LNCaP clone FGC (cell line): ENCODE results near the gene APOL5.

Source experiments
- DNase-seq: peaks from one replicate; pipeline ENCODE4 v3.0.0-alpha.2; 2011; ENCODE audit warnings: low read depth
- H3K4me3 ChIP-seq: 2 replicates; pipeline ENCODE4 v1.5.1; 2011; ENCODE audit warnings: mild to moderate bottlenecking, low read depth, low read length, control low read depth
- TF ChIP-seq, protein P1 (sequence below): IDR thresholded peaks from 2 replicates; pipeline ENCODE4 v1.5.1; 2012; ENCODE audit warnings: mild to moderate bottlenecking; ENCODE audit not compliant: control insufficient read depth, insufficient read depth; ENCODE audit errors: extremely low read depth

The APOL5 gene

DNA sequence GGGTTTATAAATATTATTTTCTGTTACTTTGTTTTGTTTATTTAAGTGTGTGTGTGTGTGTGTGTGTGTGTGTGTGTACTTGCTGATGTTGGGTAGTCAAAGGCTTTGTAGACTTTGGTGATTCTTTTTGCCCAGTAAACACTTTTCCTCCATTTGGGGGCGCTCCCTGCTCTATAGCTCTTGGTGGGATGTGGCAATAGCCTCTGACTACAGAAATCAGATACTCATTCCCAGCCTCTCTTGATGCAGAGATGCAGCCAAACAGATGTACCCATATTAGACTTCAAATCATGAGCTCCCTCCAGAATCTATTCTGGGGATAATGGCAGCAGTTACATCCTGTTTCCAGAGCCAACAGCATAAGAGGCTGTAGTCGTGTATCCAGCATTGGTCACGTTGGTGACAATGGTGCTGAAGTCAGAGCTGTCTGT lies 33.4 kb upstream of the APOL5 start:
- no peak for DNase-seq
- TF ChIP-seq, protein P1, sequence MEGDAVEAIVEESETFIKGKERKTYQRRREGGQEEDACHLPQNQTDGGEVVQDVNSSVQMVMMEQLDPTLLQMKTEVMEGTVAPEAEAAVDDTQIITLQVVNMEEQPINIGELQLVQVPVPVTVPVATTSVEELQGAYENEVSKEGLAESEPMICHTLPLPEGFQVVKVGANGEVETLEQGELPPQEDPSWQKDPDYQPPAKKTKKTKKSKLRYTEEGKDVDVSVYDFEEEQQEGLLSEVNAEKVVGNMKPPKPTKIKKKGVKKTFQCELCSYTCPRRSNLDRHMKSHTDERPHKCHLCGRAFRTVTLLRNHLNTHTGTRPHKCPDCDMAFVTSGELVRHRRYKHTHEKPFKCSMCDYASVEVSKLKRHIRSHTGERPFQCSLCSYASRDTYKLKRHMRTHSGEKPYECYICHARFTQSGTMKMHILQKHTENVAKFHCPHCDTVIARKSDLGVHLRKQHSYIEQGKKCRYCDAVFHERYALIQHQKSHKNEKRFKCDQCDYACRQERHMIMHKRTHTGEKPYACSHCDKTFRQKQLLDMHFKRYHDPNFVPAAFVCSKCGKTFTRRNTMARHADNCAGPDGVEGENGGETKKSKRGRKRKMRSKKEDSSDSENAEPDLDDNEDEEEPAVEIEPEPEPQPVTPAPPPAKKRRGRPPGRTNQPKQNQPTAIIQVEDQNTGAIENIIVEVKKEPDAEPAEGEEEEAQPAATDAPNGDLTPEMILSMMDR: no peak
- no peak overlapping the region for H3K4me3 ChIP-seq

DNA sequence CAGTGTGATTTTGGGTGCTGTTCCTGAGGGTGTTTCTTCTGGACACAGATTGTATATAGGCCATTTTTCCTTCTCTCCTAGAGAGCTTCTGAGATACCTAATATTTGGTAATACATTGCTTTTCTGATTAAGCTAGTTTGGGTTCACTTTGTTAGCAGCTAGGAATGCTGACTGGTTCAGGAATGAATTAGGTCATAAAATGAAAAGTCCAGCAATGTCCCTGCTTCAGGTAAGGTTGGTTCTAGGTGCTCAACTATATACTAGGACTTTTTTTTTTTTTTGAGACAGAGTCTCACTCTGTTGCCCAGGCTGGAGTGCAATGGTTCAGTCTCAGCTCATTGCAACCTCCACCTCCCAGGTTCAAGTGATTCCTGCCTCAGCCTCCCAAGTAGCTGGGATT lies 32.9 kb upstream of the APOL5 start:
- no peak for DNase-seq
- H3K4me3 ChIP-seq: no peak overlapping the region
- TF ChIP-seq, protein P1: no peak

DNA sequence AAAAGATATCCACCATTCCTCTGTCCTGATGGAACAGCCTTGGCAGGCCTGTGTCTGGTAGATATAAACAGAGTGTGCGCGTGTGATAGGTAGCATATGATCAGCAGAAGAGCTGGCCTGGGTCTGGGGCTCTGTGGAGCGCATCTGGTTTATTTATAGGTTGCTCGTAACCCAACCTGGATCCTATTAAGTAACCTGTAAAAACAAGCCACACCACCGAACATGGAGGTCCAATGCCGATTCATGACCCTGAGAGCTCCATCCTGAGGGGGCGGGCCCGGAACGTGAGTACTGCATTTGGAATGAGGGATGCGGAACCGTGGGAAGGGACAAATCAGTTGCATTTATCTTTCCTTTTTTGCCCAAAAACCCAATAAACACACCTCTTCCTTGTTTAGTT lies 31.9 kb upstream of the APOL5 start:
- TF ChIP-seq, protein P1: no peak
- H3K4me3 ChIP-seq: no peak overlapping the region
- DNase-seq: no peak

DNA sequence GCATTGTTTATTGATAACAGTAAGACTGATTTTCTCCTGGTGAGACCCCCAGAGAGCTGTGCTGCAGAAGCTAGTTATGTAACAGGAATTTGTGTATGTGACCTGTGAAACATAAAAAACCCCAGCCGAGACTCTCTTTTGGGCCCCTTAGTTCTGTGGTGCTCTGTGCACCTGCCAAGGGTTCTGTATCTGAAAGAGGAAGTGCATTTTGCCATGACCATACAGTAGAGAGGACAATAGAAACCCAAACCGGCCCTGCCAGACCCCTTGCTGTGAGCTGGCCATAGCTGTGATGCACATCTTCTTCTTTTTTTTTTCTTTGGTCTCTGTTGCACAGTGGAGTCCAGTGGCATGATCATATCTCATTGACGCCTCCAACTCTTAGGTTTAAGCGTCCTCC lies 31.4 kb upstream of the APOL5 start:
- TF ChIP-seq, protein P1: no peak
- no peak overlapping the region for H3K4me3 ChIP-seq
- DNase-seq: no peak

DNA sequence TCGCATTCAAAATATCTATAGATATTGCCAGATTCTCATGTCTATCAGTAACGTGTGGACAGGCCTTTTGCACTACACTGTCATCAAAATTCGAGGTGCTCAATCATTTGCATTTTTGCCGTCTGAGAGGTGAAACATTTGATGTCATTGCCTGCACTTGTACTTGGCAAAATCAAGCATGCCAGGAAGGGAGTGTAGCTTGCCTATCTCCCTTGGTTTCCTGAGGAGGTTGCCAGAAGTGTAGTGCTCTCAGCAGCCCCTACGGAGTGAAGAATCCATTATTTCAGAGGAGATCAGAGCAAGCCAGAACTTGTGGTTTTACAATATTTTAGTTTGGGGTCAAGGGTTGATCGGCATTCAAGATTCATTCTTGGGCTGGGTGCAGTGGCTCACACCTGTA lies 30.2 kb upstream of the APOL5 start:
- TF ChIP-seq, protein P1: no peak
- no peak for DNase-seq
- H3K4me3 ChIP-seq: no peak overlapping the region

DNA sequence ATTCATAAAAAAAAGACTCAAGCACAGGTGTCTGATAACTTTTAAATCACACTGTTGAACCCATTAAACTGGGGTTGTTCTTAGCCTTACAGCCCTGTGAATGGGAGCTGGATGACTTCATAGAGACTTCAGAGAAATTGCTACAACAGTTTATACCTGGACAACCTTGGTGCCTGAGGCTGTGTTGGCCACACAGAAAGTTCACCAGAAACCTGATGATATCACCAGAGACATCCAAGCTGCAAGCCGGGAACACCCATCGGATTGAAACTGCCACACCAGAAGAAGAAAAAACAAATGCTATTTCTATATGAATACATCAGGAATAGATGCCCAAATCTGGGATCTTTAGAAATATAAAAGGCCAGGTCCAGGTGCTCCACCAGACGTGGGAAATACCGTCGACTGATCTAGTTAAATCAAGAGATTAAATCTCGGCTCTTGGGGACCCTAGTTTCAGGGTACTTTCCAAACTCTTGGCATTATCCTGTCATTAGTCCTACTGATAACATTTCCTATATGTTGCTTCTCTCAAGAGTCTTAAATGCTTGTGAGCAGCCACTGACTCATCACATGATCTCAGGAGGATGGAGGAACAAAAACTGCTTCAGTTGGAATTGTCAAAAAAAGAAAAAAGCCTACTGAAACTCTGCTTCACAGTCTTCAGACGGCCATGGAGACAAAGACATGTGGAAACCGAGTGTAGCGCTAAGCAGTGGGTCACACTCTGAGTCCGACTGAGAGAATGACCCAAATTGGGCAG lies 28.6 kb upstream of the APOL5 start:
- H3K4me3 ChIP-seq: no peak overlapping the region
- TF ChIP-seq, protein P1: no peak
- no peak for DNase-seq

DNA sequence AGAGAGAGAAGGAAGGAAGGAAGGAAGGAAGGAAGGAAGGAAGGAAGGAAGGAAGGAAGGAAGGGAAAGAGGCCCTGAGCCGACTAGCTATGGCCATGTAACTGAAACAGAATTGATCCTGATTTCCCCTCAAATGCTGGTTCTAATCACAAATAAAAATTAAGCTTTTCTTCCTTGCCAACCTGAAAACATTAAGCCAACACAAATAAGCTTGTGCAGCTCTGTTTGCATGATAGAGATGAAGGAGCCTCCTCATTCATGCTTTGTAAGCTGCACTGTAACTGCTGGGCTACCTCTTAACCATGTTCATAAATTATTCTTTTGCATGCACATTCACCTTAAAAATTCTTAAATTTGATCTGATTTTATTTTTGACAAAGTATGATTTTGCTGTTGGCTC lies 27.7 kb upstream of the APOL5 start:
- H3K4me3 ChIP-seq: no peak overlapping the region
- DNase-seq: no peak
- TF ChIP-seq, protein P1: no peak
